Measurements from ENCODE around the gene BMPR1A.
"Not testable (repeated sequence)": the region's sequence is repeated elsewhere in the genome, so short reads cannot be mapped to it uniquely, and the experiment has no call there.

The BMPR1A gene

DNA sequence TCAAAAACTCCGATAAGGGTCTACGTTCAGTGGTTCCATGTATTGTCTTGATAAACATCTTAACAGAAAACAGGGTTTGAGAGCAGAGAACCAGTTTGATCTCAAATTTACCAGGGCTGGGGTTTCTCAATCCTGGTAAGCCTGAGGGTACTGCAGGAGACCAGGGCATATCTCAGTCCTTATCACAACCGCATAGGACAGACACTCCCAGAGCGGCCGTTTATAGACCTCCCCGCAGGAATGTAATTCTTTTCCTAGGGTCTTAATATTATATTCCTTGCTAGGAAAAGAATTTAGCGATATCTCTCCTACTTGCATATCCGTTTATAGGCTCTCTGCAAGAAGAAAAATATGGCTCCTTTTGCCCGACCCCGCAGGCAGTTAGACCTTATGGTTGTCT, 196.3 kb downstream of the BMPR1A start:
- not testable (repeated sequence) for DNase-seq (ENCODE audit: low read depth in 1 of 2, low spot score in 1 of 2)

DNA sequence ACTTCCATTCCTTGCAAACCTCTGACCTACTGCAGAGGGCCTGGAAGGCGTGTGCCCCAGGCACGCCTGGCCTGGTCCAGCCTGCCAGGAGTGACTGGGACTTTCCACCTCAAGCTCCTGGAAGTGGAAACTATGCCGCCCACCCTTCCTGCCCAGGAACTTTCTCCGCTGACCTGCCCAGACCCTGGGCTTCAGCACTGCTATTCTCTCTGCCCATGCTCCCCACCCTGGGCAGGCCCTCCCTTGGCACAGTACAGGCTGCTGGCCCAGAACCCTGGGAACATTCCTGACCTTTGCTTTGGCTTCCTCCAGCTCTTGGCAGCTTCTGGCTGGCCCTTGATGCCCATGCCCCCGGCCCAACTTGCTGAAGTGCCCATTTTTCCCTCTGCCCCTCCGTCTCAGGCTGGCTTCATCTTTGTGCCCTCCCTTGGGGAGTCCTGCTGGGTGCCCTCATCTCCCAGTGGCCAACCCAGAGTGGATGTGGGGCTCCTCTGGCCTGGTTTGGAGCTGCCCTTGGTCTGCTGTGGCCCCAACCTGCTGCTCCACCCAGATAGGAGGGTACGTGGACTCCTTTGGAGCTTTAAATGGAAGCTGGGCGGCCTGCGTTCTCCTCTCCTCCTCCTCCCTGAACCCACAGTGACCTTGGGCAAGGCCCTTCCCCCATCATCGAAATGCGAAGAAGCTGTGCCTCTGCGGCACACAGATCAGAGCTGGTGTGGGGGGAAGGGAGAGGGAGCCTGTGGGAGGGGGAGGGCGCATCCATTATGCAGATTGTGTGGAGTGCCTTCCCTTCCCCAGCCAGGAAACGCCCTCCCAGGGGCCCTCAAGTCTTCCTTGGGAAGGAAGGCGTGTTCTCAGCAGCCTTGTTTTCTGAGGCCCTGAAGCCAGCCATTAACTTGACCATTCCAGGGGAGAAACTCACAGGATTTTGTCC, 197.6 kb downstream of the BMPR1A start:
- DNase-seq (ENCODE audit: low read depth in 1 of 2, low spot score in 1 of 2) = no peak

DNA sequence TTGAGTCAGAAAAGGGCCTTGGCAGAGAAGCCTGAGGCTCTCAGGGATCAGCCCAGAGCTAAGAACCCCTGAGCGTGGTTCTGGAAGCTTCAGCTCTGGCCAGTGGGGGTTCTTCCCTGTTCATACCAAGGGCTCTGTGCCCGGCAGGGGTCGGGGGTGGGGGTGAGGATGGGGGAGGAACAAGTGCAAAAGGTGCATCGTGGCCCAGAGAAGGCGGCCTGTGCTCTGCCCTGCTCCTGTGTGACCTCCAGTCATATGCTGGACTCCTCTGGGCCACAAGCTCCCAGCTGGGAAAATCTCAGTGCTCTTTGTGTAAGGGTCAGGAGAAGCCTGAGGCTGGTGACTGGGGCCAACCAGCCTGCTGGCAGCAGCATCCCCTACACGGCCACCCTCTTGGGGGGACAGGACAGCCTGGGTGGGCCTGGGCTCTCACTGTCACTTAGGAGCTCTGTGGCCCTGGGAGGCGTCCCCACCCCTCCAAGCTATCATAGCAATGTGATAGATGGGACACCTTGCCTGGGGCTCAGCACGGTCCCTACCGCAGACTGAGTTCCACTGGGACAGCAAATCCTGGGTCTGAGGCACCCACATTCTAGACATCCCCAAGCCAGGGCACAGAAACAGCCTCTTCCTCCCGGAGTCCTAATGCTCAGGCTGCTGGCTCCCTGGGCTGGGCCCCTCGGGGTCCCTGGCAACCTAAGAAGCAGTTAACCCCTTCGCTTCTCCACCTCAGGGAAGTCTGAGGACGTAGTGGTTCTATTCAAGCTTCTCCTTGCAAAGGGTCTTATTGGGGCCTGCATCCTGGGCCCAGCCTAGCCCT, 198.5 kb downstream of the BMPR1A start:
- no peak for DNase-seq (ENCODE audit: low read depth in 1 of 2, low spot score in 1 of 2)

DNA sequence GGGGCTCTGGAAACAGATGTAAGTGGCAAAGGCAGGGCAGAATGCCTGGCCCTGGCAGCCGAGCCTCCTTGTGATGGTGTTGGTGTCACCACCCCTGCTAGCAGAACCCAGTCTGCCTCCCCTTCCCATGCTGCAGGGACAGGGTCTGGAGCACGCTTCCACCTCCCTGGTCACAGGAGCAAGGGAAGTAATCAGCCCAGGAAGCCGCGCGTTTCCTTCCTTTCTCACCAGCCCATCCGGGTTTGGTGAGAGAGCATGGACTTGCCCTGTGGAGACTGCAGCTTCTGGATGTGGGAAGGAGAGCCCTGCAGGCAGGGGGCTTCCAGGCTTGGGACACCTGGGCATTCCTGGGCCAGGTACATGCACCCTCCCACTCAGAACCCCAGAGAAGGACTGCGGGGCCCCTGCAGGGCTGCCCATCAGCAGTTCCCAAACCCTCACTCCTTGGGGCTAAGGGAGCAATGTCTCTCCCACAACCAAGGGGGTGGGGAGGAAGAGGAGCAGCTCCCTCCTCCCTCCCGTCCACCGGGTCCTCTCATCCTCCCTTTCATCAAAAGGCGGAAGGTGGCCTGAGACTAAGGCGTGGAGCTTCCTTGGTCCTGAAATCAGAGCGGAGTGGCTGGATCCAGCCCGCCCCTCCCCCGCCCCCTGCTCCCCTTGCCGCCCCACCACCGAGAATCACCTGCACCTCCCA, 199.2 kb downstream of the BMPR1A start:
- no peak for DNase-seq (ENCODE audit: low read depth in 1 of 2, low spot score in 1 of 2)

DNA sequence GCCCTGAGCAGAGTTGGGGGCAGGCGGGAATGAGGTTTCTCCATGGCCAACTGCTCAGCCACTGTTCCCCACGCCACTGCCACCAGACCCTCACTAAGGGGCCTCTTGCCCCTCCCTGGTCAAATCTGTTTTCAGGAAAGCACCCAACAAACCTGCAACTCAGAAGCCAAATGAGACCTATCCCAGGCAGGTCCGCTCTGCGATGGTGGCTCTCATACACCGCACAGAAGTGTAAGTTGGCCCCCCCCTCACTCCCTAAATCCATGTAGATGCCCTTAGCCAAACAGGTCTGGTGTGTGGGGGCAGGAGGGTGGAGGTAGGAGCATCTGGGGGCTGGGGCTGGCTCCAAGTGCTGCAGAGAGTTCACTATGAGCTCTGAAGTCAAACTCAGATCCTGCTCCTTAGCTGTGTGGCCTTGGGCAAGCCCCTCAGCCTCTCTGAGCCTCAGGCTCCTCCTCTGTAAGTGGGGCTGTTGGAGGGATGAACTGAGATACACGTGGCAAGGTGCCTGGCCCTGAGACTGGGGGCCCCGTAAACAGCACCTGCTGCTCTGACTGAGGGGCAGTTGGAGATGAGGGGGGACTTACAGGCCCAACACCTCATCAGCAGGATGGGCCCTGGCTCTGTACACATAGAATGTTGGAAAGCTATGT, 199.9 kb downstream of the BMPR1A start:
- DNase-seq (ENCODE audit: low read depth in 1 of 2, low spot score in 1 of 2) = no peak

DNA sequence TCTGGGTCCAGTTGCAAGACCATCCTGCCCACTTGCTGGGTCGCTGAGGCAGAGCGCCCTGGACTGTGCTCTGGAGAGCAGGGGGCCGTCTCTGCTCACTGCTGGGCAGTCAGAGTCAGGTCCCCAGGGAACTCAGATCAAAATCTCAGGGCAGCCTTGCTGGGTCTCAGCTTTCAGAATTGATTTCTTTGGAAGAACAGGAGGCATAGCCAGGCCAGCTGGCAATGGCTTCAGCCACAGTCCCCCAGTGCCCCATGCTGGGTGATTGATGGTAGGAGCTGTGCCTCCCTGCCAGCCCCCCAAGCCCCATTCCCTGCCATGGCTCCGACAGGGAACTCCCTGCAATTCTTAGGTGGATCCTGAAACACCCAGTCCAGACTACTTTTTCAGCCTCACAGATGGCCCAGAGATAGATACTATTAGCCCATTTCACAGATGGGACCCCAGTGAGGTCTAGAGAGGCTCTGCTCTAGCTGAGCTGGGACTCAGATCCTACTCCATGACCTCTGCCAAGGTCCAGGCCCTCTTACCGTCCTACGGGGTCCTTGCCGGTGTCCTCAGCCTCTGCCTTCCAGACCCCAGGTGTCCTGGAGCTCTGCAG, 200.5 kb downstream of the BMPR1A start:
- DNase-seq (ENCODE audit: low read depth in 1 of 2, low spot score in 1 of 2) = no peak

DNA sequence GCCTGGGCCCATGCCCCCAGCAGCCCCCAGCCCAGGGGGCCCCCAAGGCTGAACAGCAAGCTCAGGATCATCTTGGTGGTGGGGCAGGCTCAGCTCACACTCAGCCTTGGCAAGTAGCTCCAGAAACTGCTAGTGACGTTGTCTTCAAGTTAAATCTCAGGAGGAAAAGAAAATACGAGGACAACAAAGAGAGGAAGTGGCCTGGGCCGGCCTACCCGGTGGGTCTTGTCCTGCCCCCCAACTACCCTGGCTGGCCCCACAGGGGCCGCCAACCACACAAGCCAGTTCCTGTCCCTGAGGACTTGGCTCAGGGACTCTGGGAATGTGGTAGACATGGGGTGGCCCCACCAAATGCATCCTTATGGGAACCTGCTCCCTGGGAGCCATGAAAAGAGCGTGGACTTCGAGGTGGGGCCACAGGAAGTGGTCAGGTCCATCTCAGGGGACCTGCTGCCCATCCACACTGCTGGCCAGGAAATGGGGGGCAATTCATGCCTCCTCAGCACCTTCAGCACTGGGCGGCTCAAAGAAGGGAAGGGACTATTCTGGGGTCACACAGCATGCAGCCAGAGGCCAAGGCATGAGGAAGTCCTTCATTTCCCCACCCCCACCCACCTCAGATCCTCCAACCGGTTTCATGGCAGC, 201.2 kb downstream of the BMPR1A start, which contains the start of gene MMRN2:
TSS of gene MMRN2 (minus strand) at position 145 of the 645 bp plus-strand sequence. CDS start at position 71, 74 bp downstream.
- DNase-seq (ENCODE audit: low read depth in 1 of 2, low spot score in 1 of 2) = no peak

DNA sequence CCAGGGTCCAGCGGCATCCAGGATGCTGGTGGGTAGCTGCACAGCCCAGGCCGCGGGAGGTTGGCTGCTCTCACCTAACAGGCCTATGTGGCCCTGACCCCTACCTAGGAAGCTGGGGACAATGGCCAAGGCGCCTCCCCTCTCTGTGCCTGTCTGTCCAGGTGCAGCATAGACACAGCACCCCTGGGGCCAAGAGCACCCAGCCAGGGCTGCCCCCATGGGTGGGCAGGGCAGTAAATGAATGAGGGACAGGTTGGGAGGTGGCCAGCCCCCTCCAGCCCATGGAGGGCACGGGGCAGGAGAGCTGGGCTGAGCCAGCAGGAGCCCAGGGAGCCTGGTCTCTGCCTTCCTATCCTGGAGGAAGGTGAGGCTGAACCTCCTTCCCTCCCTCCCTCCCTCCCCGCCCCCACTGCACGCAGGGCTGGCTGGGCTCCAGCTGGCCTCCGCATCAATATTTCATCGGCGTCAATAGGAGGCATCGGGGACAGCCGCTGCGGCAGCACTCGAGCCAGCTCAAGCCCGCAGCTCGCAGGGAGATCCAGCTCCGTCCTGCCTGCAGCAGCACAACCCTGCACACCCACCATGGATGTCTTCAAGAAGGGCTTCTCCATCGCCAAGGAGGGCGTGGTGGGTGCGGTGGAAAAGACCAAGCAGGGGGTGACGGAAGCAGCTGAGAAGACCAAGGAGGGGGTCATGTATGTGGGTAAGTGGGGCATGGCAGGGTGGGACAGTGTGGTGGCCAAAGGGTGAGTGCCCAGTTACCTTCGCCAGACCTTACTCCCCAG, 201.9 kb downstream of the BMPR1A start, which contains the start of gene SNCG:
TSS of gene SNCG (plus strand) at position 484 of the 785 bp plus-strand sequence. CDS start at position 583, 99 bp downstream.
- no peak for DNase-seq (ENCODE audit: low read depth in 1 of 2, low spot score in 1 of 2)

DNA sequence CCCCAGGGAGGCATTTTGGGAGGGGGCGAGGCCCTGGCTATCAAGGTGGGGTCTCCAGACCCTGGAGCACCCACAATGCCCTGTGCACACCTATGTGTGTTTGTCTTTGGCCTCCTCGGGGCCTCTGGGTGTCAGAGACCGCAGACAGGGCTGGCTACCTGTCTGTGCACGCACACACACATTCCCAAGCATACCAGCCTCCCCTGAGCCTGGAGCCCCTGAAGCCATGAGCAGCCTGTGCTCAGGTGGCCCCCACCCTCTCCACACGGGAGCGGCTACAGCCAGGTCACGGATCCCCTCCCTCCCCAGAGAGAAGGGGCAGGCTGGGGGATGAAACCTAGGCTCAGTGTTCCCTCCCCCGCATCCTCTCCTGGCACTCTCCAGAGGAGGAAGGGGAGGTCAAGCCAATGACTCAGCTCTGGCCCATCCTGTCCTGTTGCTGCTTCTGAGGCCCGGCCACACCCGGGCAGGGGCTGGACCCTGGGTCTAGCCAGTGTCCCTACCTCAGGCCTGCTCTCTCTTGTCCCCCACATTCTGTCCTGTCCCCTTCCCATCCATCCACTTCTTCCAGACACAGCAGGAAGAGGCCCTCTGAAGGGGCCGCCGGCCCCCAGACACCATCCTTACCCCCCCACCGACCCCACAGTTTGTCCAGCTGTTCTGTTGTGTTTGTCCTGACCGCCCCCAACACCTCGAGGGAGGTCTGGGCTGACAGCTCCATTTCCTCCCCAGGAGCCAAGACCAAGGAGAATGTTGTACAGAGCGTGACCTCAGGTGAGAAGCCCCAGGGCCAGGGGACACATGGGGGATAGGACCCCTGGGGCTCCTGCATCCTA, 202.7 kb downstream of the BMPR1A start:
- no peak for DNase-seq (ENCODE audit: low read depth in 1 of 2, low spot score in 1 of 2)

DNA sequence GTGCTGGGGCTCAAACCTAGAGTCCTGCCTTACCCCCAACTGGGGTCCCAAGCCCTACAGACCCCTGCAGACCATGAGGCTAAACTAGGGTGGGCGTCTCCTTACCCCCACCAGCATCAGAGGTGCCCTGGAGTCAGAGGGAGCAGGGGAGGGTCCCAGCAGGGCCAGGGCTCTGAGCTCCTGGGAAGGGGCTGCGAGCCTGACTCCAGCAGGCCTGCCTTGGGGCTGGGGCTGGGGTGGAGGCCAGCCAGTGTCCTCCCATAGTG, 203.3 kb downstream of the BMPR1A start:
- DNase-seq (ENCODE audit: low read depth in 1 of 2, low spot score in 1 of 2) = no peak

DNA sequence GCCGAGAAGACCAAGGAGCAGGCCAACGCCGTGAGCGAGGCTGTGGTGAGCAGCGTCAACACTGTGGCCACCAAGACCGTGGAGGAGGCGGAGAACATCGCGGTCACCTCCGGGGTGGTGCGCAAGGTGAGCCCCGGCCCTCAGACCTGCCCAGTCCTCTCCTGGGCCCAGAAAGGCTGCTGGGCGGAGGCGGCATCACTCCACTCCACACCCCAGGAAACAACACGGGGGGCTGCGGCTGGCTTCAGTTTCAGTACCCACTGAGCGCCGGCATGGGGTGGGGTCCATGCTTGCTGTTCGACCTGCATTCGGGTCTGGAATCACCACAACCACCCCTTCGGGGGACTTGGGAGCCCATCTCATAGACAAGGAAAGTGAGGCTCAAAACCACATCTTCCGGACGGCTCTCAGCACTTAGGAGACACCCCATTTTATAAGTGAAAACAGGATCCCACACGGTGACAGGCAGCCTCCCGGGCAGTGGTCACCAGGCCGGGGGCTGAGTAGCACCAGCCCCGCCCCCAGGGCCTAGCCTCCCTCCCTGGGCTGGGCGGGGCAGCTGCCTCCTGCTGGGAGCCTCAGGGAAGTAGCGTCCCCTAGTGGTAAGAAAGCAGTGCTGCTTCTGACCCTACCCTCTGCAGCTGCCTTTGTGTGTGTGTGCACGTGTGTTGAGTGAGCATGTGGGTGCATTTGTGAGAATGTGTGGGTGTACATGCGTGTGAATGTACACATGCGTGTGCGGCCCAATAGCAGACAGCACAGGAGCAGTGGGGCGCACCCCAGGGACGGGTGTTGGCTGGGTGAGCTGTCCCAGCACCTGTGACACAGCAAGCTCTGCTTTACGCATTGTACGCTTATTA, 203.8 kb downstream of the BMPR1A start:
- no peak for DNase-seq (ENCODE audit: low read depth in 1 of 2, low spot score in 1 of 2)

DNA sequence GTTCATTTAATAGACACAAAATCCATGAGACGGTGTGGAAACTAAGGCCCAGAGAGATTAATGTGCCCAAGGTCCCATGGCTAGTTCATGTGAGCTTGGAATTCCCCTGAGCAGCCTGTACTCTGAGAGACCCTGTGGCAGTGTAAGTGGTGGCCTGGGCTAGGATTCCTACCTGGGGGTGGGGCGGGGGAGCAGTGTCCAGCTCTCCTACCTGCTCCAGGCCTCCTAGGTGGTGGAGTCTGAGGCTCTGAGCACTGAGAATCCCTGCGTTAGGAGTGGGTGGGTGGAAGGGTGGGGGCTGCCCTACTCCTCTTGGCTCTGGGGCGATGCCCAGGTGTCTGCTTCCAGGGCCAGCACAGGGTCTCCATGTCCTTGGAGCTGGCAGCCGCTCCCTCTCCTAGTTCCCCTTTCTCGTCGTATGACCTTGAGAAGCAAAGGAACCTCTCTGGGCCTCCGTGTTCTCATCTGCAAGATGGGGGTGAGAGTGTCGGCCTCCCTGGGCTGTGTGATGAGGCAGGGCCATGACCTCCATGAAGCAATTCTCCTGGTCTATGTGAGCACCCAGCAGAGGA, 204.5 kb downstream of the BMPR1A start:
- DNase-seq (ENCODE audit: low read depth in 1 of 2, low spot score in 1 of 2) = no peak

DNA sequence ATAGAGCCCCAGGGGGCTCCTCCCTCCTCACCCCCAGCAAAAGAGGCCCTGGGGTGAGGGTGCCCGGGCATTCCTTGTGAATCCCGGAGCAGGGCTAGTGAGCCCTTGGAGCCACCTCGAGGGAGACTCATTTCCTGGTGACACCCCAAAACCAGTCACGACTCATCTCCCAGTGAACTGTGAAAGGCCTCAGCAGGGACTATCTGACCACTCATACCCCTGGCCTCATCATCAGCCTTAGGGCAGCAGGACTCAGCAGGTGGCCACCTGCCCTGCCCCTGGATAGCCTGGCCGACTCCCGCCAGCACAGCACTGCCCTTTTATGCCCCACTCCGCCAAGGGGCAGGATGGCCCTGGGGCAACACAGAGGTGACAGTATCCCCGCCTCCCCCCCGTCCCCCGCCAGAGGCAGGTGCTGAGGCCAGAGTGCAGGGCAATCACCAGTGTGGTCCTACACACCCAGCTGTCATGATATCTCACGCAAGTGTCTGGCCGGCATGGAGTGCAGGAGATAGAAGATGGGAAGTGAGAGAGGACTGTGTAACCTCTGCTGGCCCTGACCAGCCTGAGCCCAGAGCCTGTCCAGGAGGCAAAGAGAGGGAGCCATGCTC, 205.2 kb downstream of the BMPR1A start:
- DNase-seq (ENCODE audit: low read depth in 1 of 2, low spot score in 1 of 2) = no peak

DNA sequence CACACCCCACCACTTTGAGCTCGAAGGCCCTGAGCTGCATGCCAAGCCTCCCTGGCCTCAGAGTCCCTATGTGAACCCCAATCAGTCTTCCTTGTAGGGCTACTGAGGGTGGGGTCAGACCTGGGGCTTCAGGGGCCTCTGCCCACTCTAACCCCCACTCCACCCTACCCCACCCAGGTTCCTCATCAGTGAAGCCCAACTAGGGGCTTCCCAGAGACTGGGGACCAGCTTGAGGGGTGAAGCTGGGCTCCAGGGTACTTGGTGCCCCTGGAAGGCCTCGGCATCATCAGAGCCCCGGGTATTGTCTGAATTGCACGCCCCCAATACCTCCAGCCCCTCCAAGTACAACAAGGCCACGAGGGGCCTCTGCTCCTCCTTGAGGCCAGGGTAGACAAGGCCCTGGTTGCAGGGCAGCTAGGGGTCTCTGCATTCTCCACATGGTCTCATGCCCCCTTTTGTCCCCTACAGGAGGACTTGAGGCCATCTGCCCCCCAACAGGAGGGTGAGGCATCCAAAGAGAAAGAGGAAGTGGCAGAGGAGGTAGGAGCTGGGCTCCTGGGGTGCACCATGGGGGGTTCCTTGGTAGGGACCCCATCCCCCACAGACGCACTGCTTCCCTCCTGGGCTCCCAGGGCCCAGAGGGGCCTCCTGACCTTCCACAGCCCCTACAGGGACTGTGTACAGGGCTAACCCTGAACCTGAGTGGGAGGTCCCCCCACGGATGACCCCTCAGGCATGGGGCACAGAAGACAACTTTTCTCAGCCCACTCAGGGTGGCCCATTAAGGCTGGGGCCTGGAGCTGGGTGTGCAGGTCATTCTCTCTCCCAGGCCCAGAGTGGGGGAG, 205.9 kb downstream of the BMPR1A start:
- DNase-seq (ENCODE audit: low read depth in 1 of 2, low spot score in 1 of 2) = no peak

DNA sequence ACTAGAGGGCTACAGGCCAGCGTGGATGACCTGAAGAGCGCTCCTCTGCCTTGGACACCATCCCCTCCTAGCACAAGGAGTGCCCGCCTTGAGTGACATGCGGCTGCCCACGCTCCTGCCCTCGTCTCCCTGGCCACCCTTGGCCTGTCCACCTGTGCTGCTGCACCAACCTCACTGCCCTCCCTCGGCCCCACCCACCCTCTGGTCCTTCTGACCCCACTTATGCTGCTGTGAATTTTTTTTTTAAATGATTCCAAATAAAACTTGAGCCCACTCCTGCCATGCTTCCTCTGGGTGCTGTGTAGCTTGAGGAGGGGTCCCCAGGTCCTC, 206.5 kb downstream of the BMPR1A start:
- DNase-seq (ENCODE audit: low read depth in 1 of 2, low spot score in 1 of 2) = no peak

DNA sequence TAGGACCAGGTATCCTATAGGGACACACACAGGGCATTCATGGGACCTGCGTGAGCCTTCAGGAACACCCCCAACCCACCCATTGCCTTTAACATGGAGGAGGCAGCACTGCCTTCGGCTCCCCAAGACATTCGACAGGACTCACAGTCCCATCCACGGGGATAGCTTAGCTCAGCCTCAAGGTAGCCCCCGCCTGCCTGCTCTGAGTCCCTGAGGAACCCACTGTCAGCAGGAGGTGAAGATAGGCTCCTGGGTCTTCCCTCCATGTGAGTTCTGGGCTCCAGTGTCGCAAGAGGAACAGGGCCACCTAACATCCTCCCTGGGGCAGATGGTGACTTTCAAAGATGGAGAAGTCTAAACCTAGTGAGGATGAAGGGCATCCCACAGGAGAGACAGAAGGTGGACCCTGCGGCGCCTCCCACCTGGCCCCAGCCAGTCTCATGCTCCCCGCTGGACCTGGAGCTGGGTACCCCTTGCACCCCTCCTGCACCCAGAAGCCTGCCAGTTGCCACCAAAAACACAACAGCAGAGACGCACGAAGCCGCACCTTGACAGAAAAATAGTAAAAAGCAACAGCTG, 207.0 kb downstream of the BMPR1A start:
- no peak for DNase-seq (ENCODE audit: low read depth in 1 of 2, low spot score in 1 of 2)
